HL-60 (cell line): ENCODE data around the gene UFSP1.
"Not testable (repeated sequence)": the region's sequence is repeated elsewhere in the genome, so short reads cannot be mapped to it uniquely, and the experiment has no call there.

ENCODE experiments used
- DNase-seq, 2 experiments: peaks; one replicate each; pipeline ENCODE4 v3.0.0-alpha.2; 2010 to 2020; ENCODE audit warnings: low read depth in 1 of 2, low spot score in 1 of 2
- H3K27ac ChIP-seq: fragments of 250-450 bp; sonication (Bioruptor Pico); replicated peaks from 2 replicates; pipeline ENCODE4 v1.5.1; 2020; ENCODE audit warnings: mild to moderate bottlenecking, moderate library complexity
- H3K27me3 ChIP-seq: fragments of 250-450 bp; sonication (Bioruptor Pico); 2 replicates; pipeline ENCODE4 v1.5.1; 2021; ENCODE audit warnings: mild to moderate bottlenecking, moderate library complexity; ENCODE audit not compliant: insufficient read depth, poor library complexity, severe bottlenecking
- H3K4me3 ChIP-seq: replicated peaks from 2 replicates; pipeline ENCODE4 v1.5.1; 2011; ENCODE audit warnings: mild to moderate bottlenecking, control low read depth, low read length; ENCODE audit not compliant: insufficient read depth
- GABPA ChIP-seq: IDR thresholded peaks from 2 replicates; pipeline ENCODE4 v1.6.1; 2012; ENCODE audit warnings: low read depth
- POLR2AphosphoS5 ChIP-seq: IDR thresholded peaks from 2 replicates; pipeline ENCODE4 v1.6.1; 2012; ENCODE audit warnings: low read depth
- SPI1 ChIP-seq: IDR thresholded peaks from 2 replicates; pipeline ENCODE4 v1.6.1; 2012; ENCODE audit warnings: low read depth, mild to moderate bottlenecking, borderline replicate concordance
- TF ChIP-seq, protein P1 (sequence below): IDR thresholded peaks from one replicate; pipeline ENCODE4 v1.5.1; 2011; ENCODE audit warnings: low read length, control low read depth, inconsistent platforms; ENCODE audit not compliant: insufficient read depth
- TF ChIP-seq, protein P2 (sequence below): IDR thresholded peaks from 2 replicates; pipeline ENCODE4 v1.6.1; 2012; ENCODE audit warnings: low read depth; ENCODE audit not compliant: insufficient replicate concordance

UFSP1 gene

DNA sequence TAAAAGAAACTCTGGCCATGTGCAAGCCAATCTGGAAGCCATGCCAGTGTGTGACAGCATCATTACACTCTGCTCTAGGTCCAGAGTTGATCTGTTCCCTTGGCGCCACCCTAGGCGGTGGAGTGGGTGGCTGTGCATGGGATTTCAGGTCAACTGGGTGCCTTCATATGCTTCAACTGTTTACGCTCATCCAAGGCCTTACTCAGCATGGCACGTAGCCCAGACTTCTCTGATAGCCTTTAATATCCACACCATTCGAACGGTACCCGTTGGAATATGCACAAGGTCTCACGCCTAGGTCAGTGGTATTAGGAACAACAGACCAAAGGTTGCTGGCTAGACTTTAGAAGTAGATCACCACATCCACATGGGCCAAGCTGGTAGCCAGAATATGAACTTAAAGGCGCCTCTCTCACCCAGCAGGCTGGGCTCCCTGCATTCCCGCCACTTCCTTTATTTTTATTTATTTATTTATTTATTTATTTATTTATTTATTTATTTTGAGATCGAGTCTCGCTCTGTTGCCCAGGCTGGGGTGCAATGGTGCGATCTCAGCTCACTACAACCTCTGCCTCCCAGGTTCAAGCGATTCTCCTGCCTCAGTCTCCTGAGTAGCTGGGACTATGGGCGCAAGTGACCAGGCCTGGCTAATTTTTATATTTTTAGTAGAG is 24.8 kb upstream of the UFSP1 start:
- H3K4me3 ChIP-seq, result no peak overlapping the region
- no peak overlapping the region for H3K27ac ChIP-seq
- H3K27me3 ChIP-seq, result no peaks in the 10 kb centered on the region
- TF ChIP-seq POLR2AphosphoS5 (no peak), GABPA (no peak), SPI1 (no peak)
- TF ChIP-seq, protein P1, sequence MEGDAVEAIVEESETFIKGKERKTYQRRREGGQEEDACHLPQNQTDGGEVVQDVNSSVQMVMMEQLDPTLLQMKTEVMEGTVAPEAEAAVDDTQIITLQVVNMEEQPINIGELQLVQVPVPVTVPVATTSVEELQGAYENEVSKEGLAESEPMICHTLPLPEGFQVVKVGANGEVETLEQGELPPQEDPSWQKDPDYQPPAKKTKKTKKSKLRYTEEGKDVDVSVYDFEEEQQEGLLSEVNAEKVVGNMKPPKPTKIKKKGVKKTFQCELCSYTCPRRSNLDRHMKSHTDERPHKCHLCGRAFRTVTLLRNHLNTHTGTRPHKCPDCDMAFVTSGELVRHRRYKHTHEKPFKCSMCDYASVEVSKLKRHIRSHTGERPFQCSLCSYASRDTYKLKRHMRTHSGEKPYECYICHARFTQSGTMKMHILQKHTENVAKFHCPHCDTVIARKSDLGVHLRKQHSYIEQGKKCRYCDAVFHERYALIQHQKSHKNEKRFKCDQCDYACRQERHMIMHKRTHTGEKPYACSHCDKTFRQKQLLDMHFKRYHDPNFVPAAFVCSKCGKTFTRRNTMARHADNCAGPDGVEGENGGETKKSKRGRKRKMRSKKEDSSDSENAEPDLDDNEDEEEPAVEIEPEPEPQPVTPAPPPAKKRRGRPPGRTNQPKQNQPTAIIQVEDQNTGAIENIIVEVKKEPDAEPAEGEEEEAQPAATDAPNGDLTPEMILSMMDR, result no peak
- TF ChIP-seq, protein P2, sequence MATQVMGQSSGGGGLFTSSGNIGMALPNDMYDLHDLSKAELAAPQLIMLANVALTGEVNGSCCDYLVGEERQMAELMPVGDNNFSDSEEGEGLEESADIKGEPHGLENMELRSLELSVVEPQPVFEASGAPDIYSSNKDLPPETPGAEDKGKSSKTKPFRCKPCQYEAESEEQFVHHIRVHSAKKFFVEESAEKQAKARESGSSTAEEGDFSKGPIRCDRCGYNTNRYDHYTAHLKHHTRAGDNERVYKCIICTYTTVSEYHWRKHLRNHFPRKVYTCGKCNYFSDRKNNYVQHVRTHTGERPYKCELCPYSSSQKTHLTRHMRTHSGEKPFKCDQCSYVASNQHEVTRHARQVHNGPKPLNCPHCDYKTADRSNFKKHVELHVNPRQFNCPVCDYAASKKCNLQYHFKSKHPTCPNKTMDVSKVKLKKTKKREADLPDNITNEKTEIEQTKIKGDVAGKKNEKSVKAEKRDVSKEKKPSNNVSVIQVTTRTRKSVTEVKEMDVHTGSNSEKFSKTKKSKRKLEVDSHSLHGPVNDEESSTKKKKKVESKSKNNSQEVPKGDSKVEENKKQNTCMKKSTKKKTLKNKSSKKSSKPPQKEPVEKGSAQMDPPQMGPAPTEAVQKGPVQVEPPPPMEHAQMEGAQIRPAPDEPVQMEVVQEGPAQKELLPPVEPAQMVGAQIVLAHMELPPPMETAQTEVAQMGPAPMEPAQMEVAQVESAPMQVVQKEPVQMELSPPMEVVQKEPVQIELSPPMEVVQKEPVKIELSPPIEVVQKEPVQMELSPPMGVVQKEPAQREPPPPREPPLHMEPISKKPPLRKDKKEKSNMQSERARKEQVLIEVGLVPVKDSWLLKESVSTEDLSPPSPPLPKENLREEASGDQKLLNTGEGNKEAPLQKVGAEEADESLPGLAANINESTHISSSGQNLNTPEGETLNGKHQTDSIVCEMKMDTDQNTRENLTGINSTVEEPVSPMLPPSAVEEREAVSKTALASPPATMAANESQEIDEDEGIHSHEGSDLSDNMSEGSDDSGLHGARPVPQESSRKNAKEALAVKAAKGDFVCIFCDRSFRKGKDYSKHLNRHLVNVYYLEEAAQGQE, result no peak
- DNase-seq, result no peak

DNA sequence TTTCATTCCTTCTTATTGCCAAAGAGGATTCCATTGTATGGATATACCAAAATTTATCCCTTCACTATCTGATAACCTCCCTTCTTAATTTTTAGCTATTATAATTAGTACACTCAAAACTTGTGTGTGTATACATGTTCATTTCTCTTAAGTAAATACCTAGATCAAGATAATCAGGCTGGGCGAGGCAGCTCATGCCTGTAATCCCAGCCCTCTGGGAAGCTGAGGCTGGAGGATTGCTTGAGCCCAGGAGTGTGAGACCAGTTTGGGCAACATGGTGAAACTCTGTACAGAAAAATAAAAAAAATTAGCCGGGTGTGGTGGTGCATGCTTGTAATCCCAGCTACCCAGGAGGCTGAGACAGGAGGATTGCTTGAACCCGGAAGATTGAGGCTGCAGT is 22.0 kb upstream of the UFSP1 start:
- DNase-seq, result no peak
- Histone ChIP-seq H3K4me3 (no peak overlapping the region), H3K27ac (no peak overlapping the region), H3K27me3 (no peaks in the 10 kb centered on the region)
- TF ChIP-seq POLR2AphosphoS5 (no peak), SPI1 (no peak), GABPA (no peak)
- TF ChIP-seq, protein P2, result no peak
- TF ChIP-seq, protein P1, result no peak

DNA sequence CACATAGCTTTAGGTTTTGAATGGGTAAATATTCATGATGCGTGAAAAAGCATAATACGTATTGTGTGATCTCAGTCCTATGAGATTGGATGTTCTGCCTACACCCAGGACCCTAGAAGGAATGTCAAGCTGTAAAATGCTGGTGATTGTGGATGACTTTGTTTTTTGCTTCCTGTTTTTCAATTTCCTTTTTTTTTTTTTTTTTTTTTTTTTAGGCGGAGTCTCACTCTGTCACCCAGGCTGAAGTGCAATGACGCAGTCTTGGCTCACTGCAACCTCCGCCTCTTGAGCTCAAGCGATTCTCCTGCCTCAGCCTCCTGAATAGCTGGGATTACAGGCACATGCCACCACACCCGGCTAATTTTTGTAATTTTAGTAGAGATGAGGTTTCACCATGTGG is 20.9 kb upstream of the UFSP1 start:
- peak in 1 of 2 experiments; percentile 60 for DNase-seq
- not testable (repeated sequence) for H3K27me3 ChIP-seq, H3K4me3 ChIP-seq
- peak overlapping the region; percentile 9; the same call in 1 of the 2 replicates for H3K27ac ChIP-seq

DNA sequence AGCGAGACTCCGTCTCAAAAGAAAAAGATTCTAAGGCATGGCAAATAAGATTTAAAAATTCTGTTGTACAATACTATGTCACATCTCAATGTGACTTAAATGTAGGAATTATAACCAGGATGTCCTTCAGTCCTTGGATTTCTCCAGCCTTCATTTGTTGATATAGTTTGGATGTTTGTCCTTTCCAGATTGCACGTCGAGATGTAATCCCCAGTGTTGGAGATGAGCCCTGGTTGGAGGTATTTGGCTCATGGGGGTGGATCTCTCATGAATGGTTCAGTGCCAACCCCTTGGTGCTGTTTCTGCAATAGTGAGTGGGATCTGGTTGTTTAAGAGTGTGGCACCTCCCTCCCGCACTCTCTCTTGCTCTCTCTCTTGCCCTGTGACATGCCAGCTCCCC is 19.0 kb upstream of the UFSP1 start:
- Histone ChIP-seq H3K27ac (no peak overlapping the region), H3K4me3 (no peak overlapping the region), H3K27me3 (no peaks in the 10 kb centered on the region)
- DNase-seq, result no peak
- TF ChIP-seq, protein P2, result no peak
- TF ChIP-seq SPI1 (no peak), POLR2AphosphoS5 (no peak), GABPA (no peak)
- TF ChIP-seq, protein P1, result no peak
